Uterus (tissue), 4 donors: Measurements from ENCODE around the gene FKBP1C. TPM values are rescaled to one million over a fixed set of nuclear protein-coding genes. Genes with fewer than 3 reads are reported as not detected.

Experiments used
- DNase-seq, 2 donors: peaks; one replicate each; pipeline ENCODE4 v3.0.0-alpha.2; 2019 to 2020
- H3K27ac ChIP-seq, 2 donors: fragments of 200-600 bp; sonication (generic); 1 replicate in 1 of 2; 2 replicates in 1 of 2; pipeline ENCODE4 v1.5.1; 2016 to 2018
- H3K27me3 ChIP-seq, 2 donors: fragments of 200-600 bp; sonication (generic); one replicate each; pipeline ENCODE4 v1.5.1; 2018 to 2019; ENCODE audit warnings: control low read depth in 1 of 2
- H3K36me3 ChIP-seq, 2 donors: fragments of 200-600 bp; sonication (generic); one replicate each; pipeline ENCODE4 v1.5.1; 2019; ENCODE audit warnings: control low read depth in 1 of 2
- H3K4me1 ChIP-seq, 2 donors: fragments of 200-600 bp; sonication (generic); one replicate each; pipeline ENCODE4 v1.5.1; 2018 to 2019; ENCODE audit warnings: control low read depth in 1 of 2
- H3K4me3 ChIP-seq, 2 donors: fragments of 200-600 bp; sonication (generic); 1 replicate in 1 of 2; 2 replicates in 1 of 2; pipeline ENCODE4 v1.5.1; 2018 to 2019; ENCODE audit warnings: mild to moderate bottlenecking in 1 of 2
- H3K9me3 ChIP-seq, 2 donors: fragments of 200-600 bp; sonication (generic); one replicate each; pipeline ENCODE4 v1.5.1; 2019; ENCODE audit warnings: control low read depth in 1 of 2
- CTCF ChIP-seq, 4 experiments: fragments of 200-600 bp in 2 of 4; fragments of 450-650 bp in 2 of 4; sonication (generic) in 2 of 4; IDR thresholded peaks; one replicate each; pipeline ENCODE4 v1.5.1; 2016 to 2019; ENCODE audit warnings: antibody characterized with exemption in 4 of 4, mild to moderate bottlenecking in 2 of 4, moderate library complexity in 1 of 4
- POLR2A ChIP-seq, 2 donors: fragments of 450-650 bp; IDR thresholded peaks; one replicate each; pipeline ENCODE4 v1.6.1; 2016; ENCODE audit warnings: antibody characterized with exemption in 2 of 2, mild to moderate bottlenecking in 1 of 2, moderate library complexity in 1 of 2
- intact Hi-C: fragments of 100-400 bp; cut with DNase I; formaldehyde crosslinking; loops from one replicate; pipeline ENCODE4 v1.15.1; 2023; ENCODE audit warnings: low total_unique reads
- small RNA-seq: library from RNA; depleted of rRNA; stranded (forward); fragments of <200 nt; gene quantifications from one replicate; pipeline ENCODE3, GENCODE V24; 2016
- total RNA-seq, 4 donors: library from RNA; depleted of rRNA in 3 of 4; stranded (reverse); fragments of >200 nt in 3 of 4; gene quantifications; one replicate each; pipeline versions ENCODE4 v1.1.0 to v1.2.4, GENCODE V29; 2014 to 2023
- donor health status: DM: yes; HTN: yes; CAD: no.

FKBP1C gene
- total RNA-seq, 4 donors from 2014 or later, result 0.29 TPM; not detected in 3

DNA sequence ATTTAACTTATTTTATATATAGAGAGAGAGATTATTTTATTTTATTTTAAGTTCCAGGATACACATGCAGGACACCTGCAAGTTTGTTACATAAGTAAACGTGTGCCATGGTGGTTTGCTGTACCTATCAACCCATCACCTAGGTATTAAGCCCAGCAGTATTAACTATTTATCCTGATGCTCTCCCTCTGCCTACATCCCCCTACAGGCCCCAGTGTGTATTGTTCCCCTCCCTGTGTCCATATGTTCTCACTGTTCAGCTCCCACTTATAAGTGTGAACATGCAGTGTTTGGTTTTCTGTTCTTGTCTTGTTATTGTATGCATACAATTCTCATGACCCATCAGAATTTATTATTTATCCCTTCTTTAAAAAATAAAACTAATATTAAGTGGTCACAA lies 34.6 kb downstream of the FKBP1C start:
- H3K9me3 ChIP-seq, result no peaks in the 10 kb centered on the region
- no peaks in the 10 kb centered on the region for H3K4me1 ChIP-seq
- H3K36me3 ChIP-seq, result no peaks in the 10 kb centered on the region
- no peak overlapping the region for H3K27ac ChIP-seq
- TF ChIP-seq POLR2A (IDR thresholded peaks at IDR 0.05), result no peak
- no peak for TF ChIP-seq CTCF (IDR thresholded peaks at IDR 0.05)
- intact Hi-C loops, result no loop called here
- no peak overlapping the region for H3K4me3 ChIP-seq
- H3K27me3 ChIP-seq, result no peaks in the 10 kb centered on the region
- no peak for DNase-seq

DNA sequence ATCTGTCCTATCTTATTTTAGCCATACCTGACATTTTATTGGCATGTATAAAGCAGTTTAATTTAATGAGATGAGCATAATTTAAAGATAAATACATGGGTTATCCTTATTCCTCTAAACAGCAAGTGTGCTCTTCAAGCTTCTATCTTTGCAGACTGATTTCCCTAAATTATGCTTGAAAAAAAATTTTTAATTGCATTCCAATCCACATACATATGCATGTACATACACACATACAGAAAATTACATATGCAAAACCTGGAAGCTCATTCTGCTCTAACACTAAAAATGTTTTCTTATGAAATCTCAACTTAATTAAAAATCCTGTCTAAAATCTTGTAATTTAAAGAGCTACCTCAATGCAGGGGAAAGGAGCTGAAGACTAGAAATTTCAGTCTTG lies 35.3 kb downstream of the FKBP1C start:
- no peak for DNase-seq
- no peaks in the 10 kb centered on the region for H3K36me3 ChIP-seq
- H3K27ac ChIP-seq, result no peak overlapping the region
- no peak for TF ChIP-seq POLR2A (IDR thresholded peaks at IDR 0.05)
- no peak for TF ChIP-seq CTCF (IDR thresholded peaks at IDR 0.05)
- intact Hi-C loops, result no loop called here
- no peaks in the 10 kb centered on the region for H3K27me3 ChIP-seq
- H3K4me3 ChIP-seq, result no peak overlapping the region
- no peaks in the 10 kb centered on the region for H3K9me3 ChIP-seq
- no peaks in the 10 kb centered on the region for H3K4me1 ChIP-seq

DNA sequence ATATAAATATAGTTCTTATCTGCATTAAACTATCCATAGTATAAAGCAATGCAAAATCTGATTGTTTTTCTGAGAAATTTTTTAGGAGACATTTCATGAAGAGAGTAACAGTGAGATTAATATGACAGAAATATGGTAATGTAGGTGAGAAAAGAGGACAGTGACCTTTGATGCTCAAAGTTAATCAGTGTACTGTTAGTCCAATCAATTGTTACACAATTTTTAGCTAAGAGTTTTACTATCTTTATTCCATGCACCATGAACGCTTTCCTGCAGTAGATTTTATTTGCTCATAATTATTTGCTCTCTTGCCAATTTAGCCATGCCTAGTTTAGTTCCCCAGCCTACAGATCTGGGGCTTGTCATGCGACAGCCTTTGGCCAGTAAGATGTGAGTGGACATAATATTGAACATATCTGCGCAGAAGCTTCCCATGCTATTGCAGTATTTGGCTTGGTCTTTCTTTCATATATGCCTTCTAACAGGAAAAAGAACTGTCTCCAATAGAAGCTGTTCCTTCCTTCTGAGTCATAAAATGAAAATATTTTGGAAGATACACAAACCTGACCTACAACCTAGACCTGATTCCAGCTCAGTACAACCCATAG lies 38.7 kb downstream of the FKBP1C start:
- no peaks in the 10 kb centered on the region for H3K4me1 ChIP-seq
- H3K9me3 ChIP-seq, result no peaks in the 10 kb centered on the region

DNA sequence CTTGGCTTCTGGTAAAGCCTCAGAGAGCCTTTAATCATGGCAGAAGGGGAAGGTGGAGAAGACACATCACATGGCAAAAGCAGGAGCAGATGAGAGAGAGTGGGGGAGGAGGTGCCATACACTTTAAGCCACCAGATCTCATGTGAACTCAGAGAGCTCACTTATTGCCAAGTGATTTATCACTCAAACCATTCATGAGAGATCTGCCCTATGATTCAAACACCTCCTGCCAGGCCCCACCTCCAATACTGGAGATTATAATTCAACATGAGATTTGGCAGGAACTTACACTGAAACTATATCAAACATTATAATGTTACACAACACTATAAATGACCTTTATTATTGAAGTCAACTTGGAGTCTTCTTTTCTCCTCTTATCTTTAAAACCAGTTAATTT lies 47.9 kb downstream of the FKBP1C start:
- Histone ChIP-seq H3K4me3 (no peak overlapping the region), H3K27me3 (no peaks in the 10 kb centered on the region), H3K4me1 (no peaks in the 10 kb centered on the region), H3K36me3 (no peaks in the 10 kb centered on the region), H3K27ac (no peak overlapping the region), H3K9me3 (no peaks in the 10 kb centered on the region)
- DNase-seq, result no peak
- intact Hi-C loops, result no loop called here
- TF ChIP-seq POLR2A (IDR thresholded peaks at IDR 0.05) (no peak), CTCF (IDR thresholded peaks at IDR 0.05) (no peak)

More for the DNA sequence above, 38.7 kb downstream of the FKBP1C start:
- Histone ChIP-seq H3K27me3 (no peaks in the 10 kb centered on the region), H3K4me3 (no peak overlapping the region), H3K36me3 (no peaks in the 10 kb centered on the region), H3K27ac (no peak overlapping the region)
- TF ChIP-seq CTCF (IDR thresholded peaks at IDR 0.05) (no peak), POLR2A (IDR thresholded peaks at IDR 0.05) (no peak)
- DNase-seq, result no peak
- intact Hi-C loops, result no loop called here

- Histone ChIP-seq H3K36me3 (no peaks in the 10 kb centered on the region), H3K4me1 (no peaks in the 10 kb centered on the region), H3K27me3 (no peaks in the 10 kb centered on the region), H3K4me3 (no peak overlapping the region), H3K27ac (no peak overlapping the region), H3K9me3 (no peaks in the 10 kb centered on the region)
- DNase-seq, result no peak
- intact Hi-C loops, result no loop called here
- TF ChIP-seq POLR2A (IDR thresholded peaks at IDR 0.05) (no peak), CTCF (IDR thresholded peaks at IDR 0.05) (no peak)
Measured at GRCh38 chr6:63261820-63262219, 50.6 kb downstream of the FKBP1C start.

Small RNAs within 50 kb of the gene (small RNA-seq; reads per million reads assigned to genes)
- gene SPTLC1P3, result not detected

Other genes with a start within 250 kb of the FKBP1C start
- gene LGSN, start 108.5 kb downstream of the FKBP1C start, total RNA-seq, result under 1 TPM in 1 of 4 donors, not detected in 3; 0.41 TPM